Fibroblast of lung (primary cell): ENCODE results near the gene HAO1. TPM values are rescaled to one million over a fixed set of nuclear protein-coding genes. Genes with fewer than 3 reads are reported as not detected.
A peak's percentile ranks its signal among the peaks of the same experiment; 100 is the strongest.

Source experiments
- DNase-seq, 2 donors: peaks; one replicate each; pipeline versions ENCODE4 v3.0.0 to v3.0.0-alpha.2; 2010; ENCODE audit warnings: low read depth in 2 of 2
- H2AFZ ChIP-seq: 2 replicates; pipeline ENCODE4 v1.5.1; 2012; ENCODE audit warnings: low read length, control low read depth, inconsistent platforms
- H3K27ac ChIP-seq: 2 replicates; pipeline ENCODE4 v1.5.1; 2011; ENCODE audit warnings: low read length, control low read depth; ENCODE audit not compliant: insufficient read depth
- H3K27me3 ChIP-seq: 2 replicates; pipeline ENCODE4 v1.5.1; 2011; ENCODE audit warnings: mild to moderate bottlenecking, low read length; ENCODE audit not compliant: control insufficient read depth, insufficient read depth
- H3K36me3 ChIP-seq: 2 replicates; pipeline ENCODE4 v1.5.1; 2011; ENCODE audit warnings: low read length; ENCODE audit not compliant: control insufficient read depth, insufficient read depth
- H3K4me1 ChIP-seq: 2 replicates; pipeline ENCODE4 v1.5.1; 2011; ENCODE audit warnings: low read length; ENCODE audit not compliant: control insufficient read depth, insufficient read depth; ENCODE audit errors: extremely low read depth
- H3K4me2 ChIP-seq: 2 replicates; pipeline ENCODE4 v1.5.1; 2011; ENCODE audit warnings: low read length, control low read depth; ENCODE audit not compliant: insufficient read depth; ENCODE audit errors: extremely low read depth
- H3K4me3 ChIP-seq, 4 experiments: fragments of 200-600 bp in 1 of 4; sonication (generic) in 1 of 4; replicated peaks in 1 of 4; 2 replicates each; pipeline ENCODE4 v1.5.1; 2011 to 2016; ENCODE audit warnings: low read length in 4 of 4, low read depth in 3 of 4, mild to moderate bottlenecking in 3 of 4, control low read depth in 2 of 4, inconsistent platforms in 1 of 4, mixed read lengths in 1 of 4; ENCODE audit not compliant: insufficient read depth in 1 of 4; ENCODE audit errors: control extremely low read depth in 1 of 4
- H3K79me2 ChIP-seq: 2 replicates; pipeline ENCODE4 v1.5.1; 2012; ENCODE audit warnings: mild to moderate bottlenecking, low read length, inconsistent platforms; ENCODE audit not compliant: control insufficient read depth, insufficient read depth
- H3K9ac ChIP-seq: 2 replicates; pipeline ENCODE4 v1.5.1; 2011; ENCODE audit warnings: mild to moderate bottlenecking, low read length, control low read depth; ENCODE audit not compliant: insufficient read depth
- H3K9me3 ChIP-seq: 2 replicates; pipeline ENCODE4 v1.5.1; 2012; ENCODE audit warnings: low read depth, low read length; ENCODE audit not compliant: control insufficient read depth, insufficient read depth
- H4K20me1 ChIP-seq: 2 replicates; pipeline ENCODE4 v1.5.1; 2011; ENCODE audit warnings: low read length; ENCODE audit not compliant: control insufficient read depth, insufficient read depth; ENCODE audit errors: extremely low read depth
- CTCF ChIP-seq, 2 donors: IDR thresholded peaks in 1 of 2; conservative IDR thresholded peaks in 1 of 2; 1 replicate in 1 of 2; 2 replicates in 1 of 2; pipeline ENCODE4 v1.5.1; 2011 to 2012; ENCODE audit warnings: low read length in 2 of 2, control low read depth in 1 of 2, inconsistent platforms in 1 of 2, low read depth in 1 of 2, mild to moderate bottlenecking in 1 of 2
- EZH2 ChIP-seq: IDR thresholded peaks from 2 replicates; pipeline ENCODE4 v1.5.1; 2012; ENCODE audit warnings: low read length, control low read depth, mild to moderate bottlenecking; ENCODE audit errors: missing control alignments
- polyA plus RNA-seq, 2 donors: library from polyadenylated mRNA; depleted of rRNA in 1 of 2; stranded (reverse) in 1 of 2; unstranded in 1 of 2; fragments of >200 nt; gene quantifications; 2 replicates each; pipeline ENCODE4 v1.2.1, GENCODE V29; 2011 to 2012; ENCODE audit warnings: missing spikeins in 1 of 2
- total RNA-seq: library from RNA; depleted of rRNA; stranded (reverse); fragments of >200 nt; gene quantifications from 2 replicates; pipeline ENCODE4 v1.2.1, GENCODE V29; 2014

The HAO1 gene
- total and polyA plus RNA-seq, 2 donors (not counting 1 experiment from before 2014, with no cell fraction given): not detected

DNA sequence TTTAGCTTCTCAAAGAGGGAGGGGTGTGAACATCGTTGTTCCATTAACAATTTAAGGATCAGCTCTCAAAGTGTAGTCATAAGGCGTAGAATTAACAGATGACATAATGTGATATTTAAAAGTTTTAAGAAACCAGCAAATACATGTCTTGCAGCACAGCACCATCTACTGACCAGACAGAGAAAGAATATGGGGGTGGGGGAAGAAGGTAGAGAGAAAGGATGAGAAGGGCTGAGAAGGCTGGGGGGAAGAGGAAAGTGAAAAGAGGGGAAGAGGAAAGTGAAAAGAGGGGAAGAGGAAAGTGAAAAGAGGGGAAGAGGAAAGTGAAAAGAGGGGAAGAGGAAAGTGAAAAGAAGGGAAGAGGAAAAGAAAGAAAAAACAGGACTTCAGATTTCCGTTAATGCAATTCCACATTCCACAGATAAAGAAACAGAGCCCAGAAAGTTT is 80.9 kb downstream of the HAO1 start:
- no peak overlapping the region for H3K9ac ChIP-seq
- H3K4me1 ChIP-seq: peaks cover 2% of the 10 kb centered on the region
- TF ChIP-seq CTCF (conservative IDR thresholded peaks at IDR 0.05 in 1 of 2, IDR thresholded peaks at IDR 0.05 in 1 of 2; ENCODE audit: low read depth in 1 of 2, low read length in 2 of 2) (peak; percentile 72 to 81), EZH2 (no peak)
- no peak overlapping the region for H3K27ac ChIP-seq
- no peaks in the 10 kb centered on the region for H3K9me3 ChIP-seq
- H3K4me3 ChIP-seq: no peak overlapping the region
- peak; percentile 78 to 80 for DNase-seq
- H3K79me2 ChIP-seq: no peaks in the 10 kb centered on the region
- H3K27me3 ChIP-seq: no peaks in the 10 kb centered on the region
- H2AFZ ChIP-seq: no peak overlapping the region
- no peak overlapping the region for H3K4me2 ChIP-seq
- H3K36me3 ChIP-seq: no peaks in the 10 kb centered on the region
- H4K20me1 ChIP-seq: no peaks in the 10 kb centered on the region

- no peak for TF ChIP-seq EZH2
- no peak for TF ChIP-seq CTCF (conservative IDR thresholded peaks at IDR 0.05 in 1 of 2, IDR thresholded peaks at IDR 0.05 in 1 of 2; ENCODE audit: low read depth in 1 of 2, low read length in 2 of 2)
- H3K9ac ChIP-seq: no peak overlapping the region
- no peak overlapping the region for H2AFZ ChIP-seq
- H3K27me3 ChIP-seq: no peaks in the 10 kb centered on the region
- H4K20me1 ChIP-seq: no peaks in the 10 kb centered on the region
- peak in 1 of 2 donors; percentile 22 for DNase-seq
- no peaks in the 10 kb centered on the region for H3K9me3 ChIP-seq
- H3K79me2 ChIP-seq: no peaks in the 10 kb centered on the region
- no peak overlapping the region for H3K27ac ChIP-seq
- no peak overlapping the region for H3K4me2 ChIP-seq
- H3K36me3 ChIP-seq: no peaks in the 10 kb centered on the region
- H3K4me1 ChIP-seq: peaks cover 2% of the 10 kb centered on the region
- H3K4me3 ChIP-seq: no peak overlapping the region
These were observed 81.5 kb downstream of the HAO1 start for GRCh38 chr20:7858734-7859250.

- no peak overlapping the region for H3K9ac ChIP-seq
- H4K20me1 ChIP-seq: no peaks in the 10 kb centered on the region
- DNase-seq: peak; percentile 33 to 77
- H3K4me1 ChIP-seq: peaks cover 2% of the 10 kb centered on the region
- TF ChIP-seq EZH2 (no peak), CTCF (conservative IDR thresholded peaks at IDR 0.05 in 1 of 2, IDR thresholded peaks at IDR 0.05 in 1 of 2; ENCODE audit: low read depth in 1 of 2, low read length in 2 of 2) (no peak)
- no peaks in the 10 kb centered on the region for H3K27me3 ChIP-seq
- H3K4me3 ChIP-seq: no peak overlapping the region
- H3K27ac ChIP-seq: no peak overlapping the region
- H3K4me2 ChIP-seq: no peak overlapping the region
- no peak overlapping the region for H2AFZ ChIP-seq
- H3K9me3 ChIP-seq: no peaks in the 10 kb centered on the region
- no peaks in the 10 kb centered on the region for H3K79me2 ChIP-seq
- H3K36me3 ChIP-seq: no peaks in the 10 kb centered on the region
These were observed 83.5 kb downstream of the HAO1 start for GRCh38 chr20:7856756-7857155.
